ENCODE data around the gene STK10. TPM values are rescaled to one million over a fixed set of nuclear protein-coding genes. Genes with fewer than 3 reads are reported as not detected.
A peak's percentile ranks its signal among the peaks of the same experiment; 100 is the strongest.

Gene STK10
- total RNA-seq, 1 experiment from 2014 or later: 25.7 TPM

DNA sequence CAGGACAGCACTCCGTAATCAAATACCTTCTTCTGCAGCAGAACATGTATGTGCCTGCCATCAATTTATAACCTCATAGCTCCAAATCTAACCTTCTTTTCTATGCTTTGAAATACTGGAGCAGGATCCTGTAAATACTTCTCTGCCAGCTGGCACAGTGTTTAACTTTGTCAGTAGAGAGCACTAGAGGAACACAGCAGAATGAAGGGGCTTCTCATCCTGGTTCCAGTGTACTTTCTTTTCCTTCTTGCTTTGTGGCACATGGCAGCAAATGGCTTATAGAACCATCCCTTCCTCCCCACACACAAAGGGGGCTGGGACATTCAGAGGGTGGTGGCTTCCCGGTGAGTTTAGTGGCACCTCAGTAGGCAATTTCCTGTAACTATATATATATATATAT lies 177.7 kb downstream of the STK10 start:
- intact Hi-C loops (cut with micrococcal nuclease): loop anchor here (1.0 kb wide), 1 partner anchor 30 kb away; no protein-coding TSS in a partner anchor
- Histone ChIP-seq H3K4me1 (ENCODE audit: insufficient read depth, low read length) (peaks cover 15% of the 10 kb centered on the region), H4K20me1 (ENCODE audit: low read length) (no peaks in the 10 kb centered on the region), H3K4me2 (ENCODE audit: low read length) (no peak overlapping the region), H3K9me2 (replicated peaks; ENCODE audit: low read length) (no peaks in the 10 kb centered on the region), H3K27me3 (ENCODE audit: low read length) (no peaks in the 10 kb centered on the region), H3K36me3 (ENCODE audit: low read depth, low read length) (no peaks in the 10 kb centered on the region), H3F3A (ENCODE audit: low read length, unreplicated experiment) (no peaks in the 10 kb centered on the region), H3K9me3 (ENCODE audit: low read length) (no peaks in the 10 kb centered on the region), H3K9ac (ENCODE audit: low read length) (no peak overlapping the region), H3K27ac (ENCODE audit: low read length) (no peak overlapping the region), H3K79me2 (ENCODE audit: low read length) (peaks cover 21% of the 10 kb centered on the region), H2AFZ (ENCODE audit: low read length) (no peak overlapping the region), H3K4me3 (ENCODE audit: low read length) (no peak overlapping the region)
- no peak for ATAC-seq
- DNase-seq: peak; percentile 8
- ChIA-PET CTCF (interaction anchor here (0.6 kb wide), 1 partner anchor 98 kb away, joined by 3 read pairs; no protein-coding TSS in a partner anchor), POLR2A (ENCODE audit: unreplicated experiment) (interaction anchor here (0.8 kb wide), 1 partner anchor 31 kb away, joined by 13 read pairs; no protein-coding TSS in a partner anchor)
- no TSS peak for BruUV-seq (replicated peaks)
- no peak for TF ChIP-seq EZH2phosphoT487 (IDR thresholded peaks at IDR 0.05; ENCODE audit: borderline replicate concordance, low read length)
- TF ChIP-seq, protein P1, sequence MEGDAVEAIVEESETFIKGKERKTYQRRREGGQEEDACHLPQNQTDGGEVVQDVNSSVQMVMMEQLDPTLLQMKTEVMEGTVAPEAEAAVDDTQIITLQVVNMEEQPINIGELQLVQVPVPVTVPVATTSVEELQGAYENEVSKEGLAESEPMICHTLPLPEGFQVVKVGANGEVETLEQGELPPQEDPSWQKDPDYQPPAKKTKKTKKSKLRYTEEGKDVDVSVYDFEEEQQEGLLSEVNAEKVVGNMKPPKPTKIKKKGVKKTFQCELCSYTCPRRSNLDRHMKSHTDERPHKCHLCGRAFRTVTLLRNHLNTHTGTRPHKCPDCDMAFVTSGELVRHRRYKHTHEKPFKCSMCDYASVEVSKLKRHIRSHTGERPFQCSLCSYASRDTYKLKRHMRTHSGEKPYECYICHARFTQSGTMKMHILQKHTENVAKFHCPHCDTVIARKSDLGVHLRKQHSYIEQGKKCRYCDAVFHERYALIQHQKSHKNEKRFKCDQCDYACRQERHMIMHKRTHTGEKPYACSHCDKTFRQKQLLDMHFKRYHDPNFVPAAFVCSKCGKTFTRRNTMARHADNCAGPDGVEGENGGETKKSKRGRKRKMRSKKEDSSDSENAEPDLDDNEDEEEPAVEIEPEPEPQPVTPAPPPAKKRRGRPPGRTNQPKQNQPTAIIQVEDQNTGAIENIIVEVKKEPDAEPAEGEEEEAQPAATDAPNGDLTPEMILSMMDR (conservative IDR thresholded peaks at IDR 0.05; ENCODE audit: low read depth, low read length): peak; percentile 33; the same call in 1 of the 2 replicates

DNA sequence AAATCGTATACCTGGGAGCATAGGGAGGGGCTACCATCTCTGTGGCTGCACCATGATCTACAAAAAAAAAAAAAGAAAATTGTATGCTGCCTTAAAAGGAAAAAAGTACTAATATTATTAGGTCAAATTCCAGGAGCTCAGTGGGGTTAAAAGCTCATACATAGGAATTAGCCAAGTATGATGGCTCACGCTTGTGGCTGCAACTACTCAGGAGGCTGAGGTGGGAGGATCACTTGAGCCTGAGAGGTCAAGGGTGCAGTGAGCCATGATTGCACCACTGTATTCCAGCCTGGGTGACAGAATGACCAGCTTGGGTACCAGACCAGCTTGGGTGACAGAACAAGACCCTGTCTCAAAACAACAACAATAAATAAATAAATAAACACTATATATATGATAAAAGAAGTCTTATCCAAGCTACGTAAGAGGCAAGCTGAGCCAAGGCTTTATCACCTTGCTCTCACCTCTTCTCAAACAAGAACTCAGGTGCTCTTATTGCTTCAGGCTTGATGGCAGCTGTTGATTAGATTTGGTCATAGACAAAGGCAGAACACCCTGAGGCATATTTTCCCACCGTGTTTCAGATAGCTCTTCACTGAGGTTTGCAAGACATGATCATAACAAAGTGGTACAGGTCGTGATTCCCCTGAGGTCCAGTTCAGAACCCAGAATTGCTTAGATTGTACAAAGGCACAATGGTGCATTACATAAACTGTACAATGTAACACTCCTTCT lies 178.3 kb downstream of the STK10 start:
- Histone ChIP-seq H3K4me1 (ENCODE audit: insufficient read depth, low read length) (peaks cover 19% of the 10 kb centered on the region), H3K9me2 (replicated peaks; ENCODE audit: low read length) (no peaks in the 10 kb centered on the region), H3K27ac (ENCODE audit: low read length) (no peak overlapping the region), H3K79me2 (ENCODE audit: low read length) (peaks cover 27% of the 10 kb centered on the region), H3K36me3 (ENCODE audit: low read depth, low read length) (no peaks in the 10 kb centered on the region), H3K27me3 (ENCODE audit: low read length) (no peaks in the 10 kb centered on the region), H3K9ac (ENCODE audit: low read length) (no peak overlapping the region), H3F3A (ENCODE audit: low read length, unreplicated experiment) (no peaks in the 10 kb centered on the region), H3K9me3 (ENCODE audit: low read length) (no peaks in the 10 kb centered on the region), H3K4me3 (ENCODE audit: low read length) (no peak overlapping the region), H2AFZ (ENCODE audit: low read length) (no peak overlapping the region), H3K4me2 (ENCODE audit: low read length) (no peak overlapping the region), H4K20me1 (ENCODE audit: low read length) (0 out of 2 replicates have a peak, but pooled peaks cover 5% of the 10 kb centered on the region)
- DNase-seq (no peak), ATAC-seq (no peak)
- intact Hi-C loops (cut with micrococcal nuclease): loop anchor here (1.0 kb wide), 1 partner anchor 31 kb away; no protein-coding TSS in a partner anchor
- BruUV-seq (replicated peaks): no TSS peak
- ChIA-PET CTCF (interaction anchor here (0.6 kb wide), 1 partner anchor 97 kb away, joined by 3 read pairs; no protein-coding TSS in a partner anchor), POLR2A (ENCODE audit: unreplicated experiment) (interaction anchor here (0.8 kb wide), 1 partner anchor 30 kb away, joined by 13 read pairs; no protein-coding TSS in a partner anchor)
- TF ChIP-seq EZH2 (IDR thresholded peaks at IDR 0.05; ENCODE audit: low read length, unreplicated experiment) (no peak), EZH2phosphoT487 (IDR thresholded peaks at IDR 0.05; ENCODE audit: borderline replicate concordance, low read length) (no peak)
- TF ChIP-seq, protein P1 (conservative IDR thresholded peaks at IDR 0.05; ENCODE audit: low read depth, low read length): no peak

DNA sequence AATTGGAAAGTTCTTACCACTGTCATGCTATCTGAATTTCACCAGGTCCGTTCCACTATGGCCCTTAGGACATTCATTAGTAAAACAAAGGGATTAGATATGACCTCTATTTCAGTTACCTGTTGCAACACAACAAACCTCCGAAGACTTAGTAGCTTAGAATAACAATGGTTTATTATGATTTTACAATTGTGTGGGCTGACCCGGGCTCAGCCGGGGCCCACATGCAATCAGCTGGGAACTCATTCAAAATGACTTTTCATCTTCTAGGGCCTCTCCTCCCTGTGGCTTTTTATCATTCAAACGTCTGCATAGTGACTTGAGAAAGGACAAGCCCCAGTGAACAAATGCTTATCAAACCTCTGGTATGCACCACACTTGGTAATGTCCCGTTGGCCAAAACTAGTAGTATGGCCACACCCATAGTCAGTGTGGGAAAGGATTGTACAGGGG lies 179.3 kb downstream of the STK10 start:
- intact Hi-C loops (cut with micrococcal nuclease): no loop called here
- POLR2A ChIA-PET (ENCODE audit: unreplicated experiment): no interaction called here
- no peak for ATAC-seq

More for the DNA sequence above, 179.3 kb downstream of the STK10 start:
- BruUV-seq (replicated peaks): no TSS peak
- Histone ChIP-seq H3K9me2 (replicated peaks; ENCODE audit: low read length) (no peaks in the 10 kb centered on the region), H3K9me3 (ENCODE audit: low read length) (no peaks in the 10 kb centered on the region), H2AFZ (ENCODE audit: low read length) (no peak overlapping the region), H3K9ac (ENCODE audit: low read length) (no peak overlapping the region), H3K79me2 (ENCODE audit: low read length) (peaks cover 37% of the 10 kb centered on the region), H3K4me3 (ENCODE audit: low read length) (no peak overlapping the region), H3K4me2 (ENCODE audit: low read length) (peak overlapping the region; percentile 99; the same call in 1 of the 2 replicates), H3F3A (ENCODE audit: low read length, unreplicated experiment) (no peaks in the 10 kb centered on the region), H3K36me3 (ENCODE audit: low read depth, low read length) (no peaks in the 10 kb centered on the region), H3K27ac (ENCODE audit: low read length) (no peak overlapping the region), H3K4me1 (ENCODE audit: insufficient read depth, low read length) (peaks cover 29% of the 10 kb centered on the region), H4K20me1 (ENCODE audit: low read length) (peaks cover 13% of the 10 kb centered on the region; the same call in 1 of the 2 replicates), H3K27me3 (ENCODE audit: low read length) (no peaks in the 10 kb centered on the region)
- TF ChIP-seq EZH2phosphoT487 (IDR thresholded peaks at IDR 0.05; ENCODE audit: borderline replicate concordance, low read length): no peak
- TF ChIP-seq, protein P1 (conservative IDR thresholded peaks at IDR 0.05; ENCODE audit: low read depth, low read length): no peak
- TF ChIP-seq EZH2 (IDR thresholded peaks at IDR 0.05; ENCODE audit: low read length, unreplicated experiment): no peak
- CTCF ChIA-PET: no interaction called here
- no peak for DNase-seq

All from PC-3 (cell line).